ENCODE measurements around the gene RTN1.

Gene RTN1

GRCh38 chr14:59576332-59577294, 294.0 kb downstream of the RTN1 start, which contains the start of gene CCDC175:
Gene CCDC175 (minus strand): TSS chr14:59576812. CDS start chr14:59576775, 37 bp downstream.
- in situ Hi-C loops (cut with MboI; ENCODE audit: low sequenced_read_pairs) = no loop called here

DNA sequence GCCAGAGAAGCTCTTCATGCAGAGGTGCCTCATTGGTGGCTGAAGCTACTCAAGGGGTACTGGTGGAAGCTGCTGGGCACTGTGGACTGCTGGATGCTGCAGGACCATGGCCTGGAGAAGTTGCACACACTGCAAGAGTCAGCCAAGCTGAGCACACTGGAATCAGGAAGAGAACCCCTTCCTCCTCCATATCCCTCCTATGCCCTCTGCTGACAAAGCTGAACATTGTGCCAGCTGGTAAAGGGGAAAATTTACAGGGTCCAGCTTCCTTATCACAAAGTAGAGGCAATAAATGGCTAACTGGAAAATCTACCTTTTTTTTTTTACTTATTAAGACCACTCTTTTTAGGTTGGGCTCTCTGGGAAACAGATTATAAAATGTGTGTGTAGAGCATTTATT, 300.5 kb downstream of the RTN1 start:
- in situ Hi-C loops (cut with MboI; ENCODE audit: low sequenced_read_pairs) = no loop called here

DNA sequence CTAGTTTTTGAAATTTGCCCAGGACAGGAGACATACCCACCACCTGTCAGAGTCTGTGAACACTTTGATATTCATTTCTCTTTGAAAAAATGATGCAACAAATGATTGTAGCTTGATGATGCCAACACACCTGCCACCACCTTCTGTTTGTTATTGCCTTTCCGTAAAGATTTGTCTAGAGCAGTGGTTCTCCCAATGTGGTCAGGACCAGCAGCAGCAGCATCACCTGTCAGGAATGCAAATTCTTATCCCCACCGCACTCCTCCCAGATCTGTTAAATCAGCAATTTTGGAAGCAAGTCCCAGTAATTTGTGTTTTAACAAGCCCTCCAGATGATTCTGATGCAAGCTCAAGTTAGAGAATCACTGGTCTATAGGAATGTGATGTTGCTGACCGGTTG, 303.9 kb downstream of the RTN1 start:
- in situ Hi-C loops (cut with MboI; ENCODE audit: low sequenced_read_pairs) = no loop called here

- in situ Hi-C loops (cut with MboI; ENCODE audit: low sequenced_read_pairs) = no loop called here
Observed at GRCh38 chr14:59566296-59566695, 304.3 kb downstream of the RTN1 start.

DNA sequence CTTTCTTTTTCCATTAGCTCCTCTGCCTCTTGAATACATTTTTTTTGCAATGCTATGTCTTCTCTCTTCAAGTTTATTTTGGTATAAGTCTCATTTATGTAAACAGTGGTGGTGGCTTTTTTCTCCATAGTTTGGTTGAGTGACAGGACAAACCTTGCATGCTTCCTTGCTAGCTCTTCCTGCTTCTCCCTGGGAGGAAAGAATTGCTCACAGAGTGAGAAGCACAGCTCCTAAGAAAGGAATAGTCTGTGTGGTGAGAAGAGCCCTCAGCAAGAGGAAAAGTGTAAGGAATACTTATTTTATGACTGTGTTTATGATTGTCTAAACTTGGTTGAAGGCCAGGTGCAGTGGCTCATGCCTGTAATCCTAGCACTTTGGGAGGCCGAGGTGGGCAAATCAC, 305.5 kb downstream of the RTN1 start:
- in situ Hi-C loops (cut with MboI; ENCODE audit: low sequenced_read_pairs) = no loop called here

DNA sequence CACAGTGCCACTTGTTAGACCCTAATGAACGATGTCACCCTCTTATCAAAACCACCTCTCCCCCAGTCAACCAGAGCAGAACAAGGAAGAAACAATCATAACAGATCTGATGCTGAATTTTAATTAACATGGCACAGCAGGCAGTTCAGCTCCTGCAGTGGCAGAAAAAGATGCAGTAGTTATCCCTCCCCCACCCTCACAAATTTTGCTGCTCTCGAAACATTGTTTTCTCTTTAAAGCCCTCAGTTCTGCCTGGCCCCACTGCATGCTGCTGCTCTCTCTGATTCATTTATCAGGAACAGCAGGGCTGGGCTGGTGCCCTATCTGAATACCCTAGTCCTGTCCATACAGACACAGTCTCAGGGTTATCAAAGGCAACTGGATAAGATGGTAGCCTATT, 306.2 kb downstream of the RTN1 start:
- in situ Hi-C loops (cut with MboI; ENCODE audit: low sequenced_read_pairs) = no loop called here

GRCh38 chr14:59547310-59547709, 323.3 kb downstream of the RTN1 start:
- in situ Hi-C loops (cut with MboI; ENCODE audit: low sequenced_read_pairs) = no loop called here
